AG04450 (cell line): ENCODE results near the gene ARHGEF10L. TPM values are rescaled to one million over a fixed set of nuclear protein-coding genes. Genes with fewer than 3 reads are reported as not detected.
A peak's percentile ranks its signal among the peaks of the same experiment; 100 is the strongest.

ENCODE experiments used
- CTCF ChIA-PET: fragments of 300-600, 350-600 bp; formaldehyde crosslinking; extraction: SDS; loops from one replicate; lab custom pipeline; 2022; ENCODE audit warnings: antibody characterized with exemption, inconsistent platforms; lab: Charles Lee
- POLR2A ChIA-PET: fragments of 350-600 bp; formaldehyde crosslinking; extraction: SDS; loops from one replicate; lab custom pipeline; 2021; ENCODE audit warnings: antibody characterized with exemption, inconsistent platforms; lab: Yijun Ruan, JAX
- DNase-seq: peaks from one replicate; pipeline ENCODE4 v3.0.0-alpha.2; 2011; ENCODE audit warnings: low read depth, low spot score
- H3K27ac ChIP-seq: one replicate; pipeline ENCODE4 v1.5.1; 2012; ENCODE audit warnings: low read depth, low read length, control low read depth
- H3K27me3 ChIP-seq: one replicate; pipeline ENCODE4 v1.6.0; 2012; ENCODE audit warnings: low read length; ENCODE audit not compliant: control insufficient read depth, insufficient read depth
- H3K4me3 ChIP-seq: 2 replicates; pipeline ENCODE4 v1.5.1; 2011; ENCODE audit warnings: mild to moderate bottlenecking, low read depth, low read length, control low read depth
- H3K9me3 ChIP-seq: 2 replicates; pipeline ENCODE4 v1.5.1; 2012; ENCODE audit warnings: low read length; ENCODE audit not compliant: control insufficient read depth, insufficient read depth
- CTCF ChIP-seq: IDR thresholded peaks from 2 replicates; pipeline ENCODE4 v1.5.1; 2011; ENCODE audit warnings: low read depth, low read length, control low read depth, inconsistent platforms
- polyA plus RNA-seq: library from polyadenylated mRNA; depleted of rRNA; stranded (reverse); fragments of >200 nt; gene quantifications from 2 replicates; pipeline ENCODE4 v1.2.3, GENCODE V29; 2011

The ARHGEF10L gene
- polyA plus RNA-seq, 1 experiment, result 5.7 TPM

GRCh38 chr1:17533201-17533600, 6.3 kb upstream of the ARHGEF10L start:
- Histone ChIP-seq H3K27me3 (no peaks in the 10 kb centered on the region), H3K9me3 (no peaks in the 10 kb centered on the region), H3K4me3 (no peak overlapping the region), H3K27ac (no peak overlapping the region)
- DNase-seq, result no peak
- POLR2A ChIA-PET, result no interaction called here
- no peak for TF ChIP-seq CTCF
- CTCF ChIA-PET, result interaction anchor here (0.5 to 4.5 kb wide), 2 partner anchors 31 to 62 kb away, joined by 5 to 17 read pairs; no protein-coding TSS in a partner anchor

GRCh38 chr1:17535300-17535936, 4.1 kb upstream of the ARHGEF10L start:
- H3K4me3 ChIP-seq, result no peak overlapping the region
- no peak for TF ChIP-seq CTCF
- POLR2A ChIA-PET, result interaction anchor here (0.6 kb wide), 1 partner anchor 56 kb away, joined by 5 read pairs; no protein-coding TSS in a partner anchor
- H3K27ac ChIP-seq, result no peak overlapping the region
- H3K9me3 ChIP-seq, result no peaks in the 10 kb centered on the region; the same call in 1 of the 2 replicates
- CTCF ChIA-PET, result interaction anchor here (1.0 kb wide), 1 partner anchor 71 kb away, joined by 3 read pairs; no protein-coding TSS in a partner anchor
- no peak for DNase-seq
- H3K27me3 ChIP-seq, result no peaks in the 10 kb centered on the region

- Histone ChIP-seq H3K4me3 (no peak overlapping the region), H3K27me3 (no peaks in the 10 kb centered on the region), H3K9me3 (no peaks in the 10 kb centered on the region; the same call in 1 of the 2 replicates), H3K27ac (no peak overlapping the region)
- TF ChIP-seq CTCF, result no peak
- DNase-seq, result no peak
- ChIA-PET POLR2A (no interaction called here), CTCF (no interaction called here)
Measured at GRCh38 chr1:17538010-17538409, 1.5 kb upstream of the ARHGEF10L start.

GRCh38 chr1:17538428-17539117, 925 bp upstream of the ARHGEF10L start:
- H3K27ac ChIP-seq, result no peak overlapping the region
- H3K4me3 ChIP-seq, result no peak overlapping the region
- TF ChIP-seq CTCF, result no peak
- H3K9me3 ChIP-seq, result no peaks in the 10 kb centered on the region; the same call in 1 of the 2 replicates
- ChIA-PET CTCF (interaction anchor here (1.7 kb wide), 1 partner anchor 68 kb away, joined by 7 read pairs; no protein-coding TSS in a partner anchor), POLR2A (interaction anchor here (0.6 kb wide), 1 partner anchor 68 kb away, joined by 3 read pairs; no protein-coding TSS in a partner anchor)
- H3K27me3 ChIP-seq, result no peaks in the 10 kb centered on the region
- no peak for DNase-seq

- POLR2A ChIA-PET, result interaction anchor here (0.6 kb wide), 1 partner anchor 67 kb away, joined by 3 read pairs; no protein-coding TSS in a partner anchor
- no peak for TF ChIP-seq CTCF
- no peaks in the 10 kb centered on the region; the same call in 1 of the 2 replicates for H3K9me3 ChIP-seq
- no peak for DNase-seq
- H3K27ac ChIP-seq, result no peak overlapping the region
- peak overlapping the region; percentile 43 for H3K4me3 ChIP-seq
- CTCF ChIA-PET, result interaction anchor here (1.7 kb wide), 1 partner anchor 68 kb away, joined by 7 read pairs; no protein-coding TSS in a partner anchor
- no peaks in the 10 kb centered on the region for H3K27me3 ChIP-seq
Measured at GRCh38 chr1:17539118-17539476, 401 bp upstream of the ARHGEF10L start.
